Suprapubic skin (tissue), 3 donors: Measurements from ENCODE around the gene PRSS56.

Source experiments
- POLR2AphosphoS5 ChIP-seq, 3 donors: sonication (generic); formaldehyde crosslinking; IDR thresholded peaks; one replicate each; pipeline ENCODE4 v1.6.1; 2017; ENCODE audit warnings: antibody characterized with exemption in 3 of 3
- TF ChIP-seq, protein P1 (sequence below), 2 donors: fragments of 200-600 bp in 1 of 2; fragments of 450-650 bp in 1 of 2; sonication (generic) in 1 of 2; IDR thresholded peaks; one replicate each; pipeline ENCODE4 v1.5.1; 2016 to 2019; ENCODE audit warnings: antibody characterized with exemption in 2 of 2, mild to moderate bottlenecking in 1 of 2, moderate library complexity in 1 of 2

DNA sequence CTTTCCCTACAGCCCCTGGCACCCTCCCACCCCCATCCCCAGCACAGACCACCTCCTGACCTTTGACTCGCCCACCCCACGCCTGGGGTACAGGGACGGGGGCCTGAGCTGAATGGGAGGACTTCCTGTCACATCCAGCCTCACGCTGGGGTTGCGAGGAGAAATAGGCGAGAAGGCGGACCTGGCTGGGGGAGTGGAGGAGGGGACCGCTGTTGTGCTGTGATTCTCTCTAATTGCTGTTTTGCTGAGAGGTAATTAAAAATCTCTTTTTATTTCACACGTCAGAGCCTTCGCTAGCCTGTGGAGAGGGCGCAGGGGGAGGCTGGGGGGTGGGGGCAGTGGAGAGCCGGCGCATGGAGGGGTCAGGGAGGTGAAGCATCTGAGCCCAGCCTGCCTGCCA lies 22.8 kb upstream of the PRSS56 start:
- TF ChIP-seq, protein P1, sequence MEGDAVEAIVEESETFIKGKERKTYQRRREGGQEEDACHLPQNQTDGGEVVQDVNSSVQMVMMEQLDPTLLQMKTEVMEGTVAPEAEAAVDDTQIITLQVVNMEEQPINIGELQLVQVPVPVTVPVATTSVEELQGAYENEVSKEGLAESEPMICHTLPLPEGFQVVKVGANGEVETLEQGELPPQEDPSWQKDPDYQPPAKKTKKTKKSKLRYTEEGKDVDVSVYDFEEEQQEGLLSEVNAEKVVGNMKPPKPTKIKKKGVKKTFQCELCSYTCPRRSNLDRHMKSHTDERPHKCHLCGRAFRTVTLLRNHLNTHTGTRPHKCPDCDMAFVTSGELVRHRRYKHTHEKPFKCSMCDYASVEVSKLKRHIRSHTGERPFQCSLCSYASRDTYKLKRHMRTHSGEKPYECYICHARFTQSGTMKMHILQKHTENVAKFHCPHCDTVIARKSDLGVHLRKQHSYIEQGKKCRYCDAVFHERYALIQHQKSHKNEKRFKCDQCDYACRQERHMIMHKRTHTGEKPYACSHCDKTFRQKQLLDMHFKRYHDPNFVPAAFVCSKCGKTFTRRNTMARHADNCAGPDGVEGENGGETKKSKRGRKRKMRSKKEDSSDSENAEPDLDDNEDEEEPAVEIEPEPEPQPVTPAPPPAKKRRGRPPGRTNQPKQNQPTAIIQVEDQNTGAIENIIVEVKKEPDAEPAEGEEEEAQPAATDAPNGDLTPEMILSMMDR (IDR thresholded peaks at IDR 0.05) = no peak
- TF ChIP-seq POLR2AphosphoS5 (IDR thresholded peaks at IDR 0.05) = no peak
